NCI-H1092 (cell line): ENCODE data around the gene RRM2.

ENCODE experiments used
- DNase-seq: peaks from one replicate; lab custom pipeline; 2025; lab: John Stamatoyannopoulos, UW

Gene RRM2

GRCh38 chr2:10122500-10123280 is at the start of gene RRM2:
Gene RRM2, plus strand, starts transcription at chr2:10122739. Its CDS starts 60 bp downstream, at chr2:10122799.
- peak; percentile 89 for DNase-seq

- DNase-seq: no peak
Measured at GRCh38 chr2:10073706-10074105, 48.8 kb upstream of the RRM2 start.

GRCh38 chr2:10075101-10075500 is 47.4 kb upstream of the RRM2 start:
- no peak for DNase-seq

- DNase-seq: no peak
Measured at GRCh38 chr2:10075571-10076209, 46.8 kb upstream of the RRM2 start.

- DNase-seq: no peak
Measured at GRCh38 chr2:10076511-10076910, 46.0 kb upstream of the RRM2 start.

- DNase-seq: no peak
Measured at GRCh38 chr2:10076988-10077527, 45.5 kb upstream of the RRM2 start.

- no peak for DNase-seq
Measured at GRCh38 chr2:10078001-10078400, 44.5 kb upstream of the RRM2 start.

GRCh38 chr2:10078704-10079265 is 43.8 kb upstream of the RRM2 start:
- no peak for DNase-seq

GRCh38 chr2:10079266-10079869 is 43.2 kb upstream of the RRM2 start:
- DNase-seq: no peak

GRCh38 chr2:10079870-10080535 is 42.5 kb upstream of the RRM2 start, which contains the start of gene CYS1:
Gene CYS1, minus strand, starts transcription at chr2:10080411. Its CDS starts 188 bp downstream, at chr2:10080223.
- DNase-seq: no peak

GRCh38 chr2:10080536-10081304 is 41.8 kb upstream of the RRM2 start:
- DNase-seq: no peak

- DNase-seq: no peak
Measured at GRCh38 chr2:10083046-10083445, 39.5 kb upstream of the RRM2 start.

GRCh38 chr2:10083692-10084211 is 38.8 kb upstream of the RRM2 start:
- DNase-seq: no peak

GRCh38 chr2:10084223-10084865 is 38.2 kb upstream of the RRM2 start:
- no peak for DNase-seq

GRCh38 chr2:10085043-10085667 is 37.4 kb upstream of the RRM2 start:
- DNase-seq: no peak

GRCh38 chr2:10085668-10086059 is 36.9 kb upstream of the RRM2 start:
- no peak for DNase-seq

- no peak for DNase-seq
Measured at GRCh38 chr2:10086950-10087349, 35.6 kb upstream of the RRM2 start.

GRCh38 chr2:10087360-10087759 is 35.2 kb upstream of the RRM2 start:
- DNase-seq: no peak

- DNase-seq: no peak
Measured at GRCh38 chr2:10089565-10090190, 32.9 kb upstream of the RRM2 start.
